Uterus (tissue), 4 donors: ENCODE results near the gene MOGAT2. TPM values are rescaled to one million over a fixed set of nuclear protein-coding genes. Genes with fewer than 3 reads are reported as not detected.
"Not testable (repeated sequence)": the region's sequence is repeated elsewhere in the genome, so short reads cannot be mapped to it uniquely, and the experiment has no call there.

Source experiments
- DNase-seq, 2 donors: peaks; one replicate each; pipeline ENCODE4 v3.0.0-alpha.2; 2019 to 2020
- H3K27ac ChIP-seq, 2 donors: fragments of 200-600 bp; sonication (generic); 1 replicate in 1 of 2; 2 replicates in 1 of 2; pipeline ENCODE4 v1.5.1; 2016 to 2018
- H3K27me3 ChIP-seq, 2 donors: fragments of 200-600 bp; sonication (generic); one replicate each; pipeline ENCODE4 v1.5.1; 2018 to 2019; ENCODE audit warnings: control low read depth in 1 of 2
- H3K36me3 ChIP-seq, 2 donors: fragments of 200-600 bp; sonication (generic); one replicate each; pipeline ENCODE4 v1.5.1; 2019; ENCODE audit warnings: control low read depth in 1 of 2
- H3K4me1 ChIP-seq, 2 donors: fragments of 200-600 bp; sonication (generic); one replicate each; pipeline ENCODE4 v1.5.1; 2018 to 2019; ENCODE audit warnings: control low read depth in 1 of 2
- H3K4me3 ChIP-seq, 2 donors: fragments of 200-600 bp; sonication (generic); 1 replicate in 1 of 2; 2 replicates in 1 of 2; pipeline ENCODE4 v1.5.1; 2018 to 2019; ENCODE audit warnings: mild to moderate bottlenecking in 1 of 2
- H3K9me3 ChIP-seq, 2 donors: fragments of 200-600 bp; sonication (generic); one replicate each; pipeline ENCODE4 v1.5.1; 2019; ENCODE audit warnings: control low read depth in 1 of 2
- POLR2A ChIP-seq, 2 donors: fragments of 450-650 bp; IDR thresholded peaks; one replicate each; pipeline ENCODE4 v1.6.1; 2016; ENCODE audit warnings: antibody characterized with exemption in 2 of 2, mild to moderate bottlenecking in 1 of 2, moderate library complexity in 1 of 2
- intact Hi-C: fragments of 100-400 bp; cut with DNase I; formaldehyde crosslinking; loops from one replicate; pipeline ENCODE4 v1.15.1; 2023; ENCODE audit warnings: low total_unique reads
- total RNA-seq, 4 donors: library from RNA; depleted of rRNA in 3 of 4; stranded (reverse); fragments of >200 nt in 3 of 4; gene quantifications; one replicate each; pipeline versions ENCODE4 v1.1.0 to v1.2.4, GENCODE V29; 2014 to 2023
- TF ChIP-seq, protein P1 (sequence below), 4 experiments: fragments of 200-600 bp in 2 of 4; fragments of 450-650 bp in 2 of 4; sonication (generic) in 2 of 4; IDR thresholded peaks; one replicate each; pipeline ENCODE4 v1.5.1; 2016 to 2019; ENCODE audit warnings: antibody characterized with exemption in 4 of 4, mild to moderate bottlenecking in 2 of 4, moderate library complexity in 1 of 4
- donor health status: DM: yes; HTN: yes; CAD: no.

The MOGAT2 gene
- total RNA-seq, 4 donors from 2014 or later: 0.29 to 0.62 TPM; not detected in 2

DNA sequence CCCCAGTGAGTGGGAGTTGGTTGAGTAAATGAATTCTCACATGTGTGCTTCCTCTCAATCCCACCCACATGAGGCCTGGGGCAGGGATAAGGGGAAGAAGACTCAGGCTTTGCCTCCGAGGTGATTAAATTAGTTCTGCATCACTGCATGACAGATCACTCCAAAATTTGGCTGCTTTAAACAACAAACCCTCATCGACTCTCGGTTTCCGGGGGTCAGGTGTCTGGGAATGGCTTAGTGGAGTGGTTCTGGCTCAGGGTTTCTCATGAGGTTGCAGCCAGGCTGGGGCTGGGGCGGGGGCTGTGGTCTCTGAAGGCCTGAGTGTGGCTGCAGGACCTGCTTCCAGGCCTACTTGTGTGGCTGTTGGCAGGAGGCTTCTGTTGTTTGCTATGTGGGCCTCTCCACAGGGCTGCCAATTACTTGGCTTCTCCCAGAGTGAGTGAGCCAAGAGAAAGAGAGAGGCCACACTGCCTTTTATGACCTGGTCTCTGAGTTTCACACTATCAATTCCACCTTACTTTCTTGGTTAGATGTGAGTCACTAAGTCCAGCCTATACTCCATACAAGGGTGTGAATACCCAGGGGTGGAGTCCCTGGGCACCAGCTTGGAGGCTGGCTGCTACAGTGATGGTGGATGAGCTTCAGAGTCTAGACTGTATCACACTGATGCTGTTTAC is 15.9 kb downstream of the MOGAT2 start:
- H3K9me3 ChIP-seq: no peaks in the 10 kb centered on the region
- intact Hi-C loops: no loop called here
- H3K36me3 ChIP-seq: no peaks in the 10 kb centered on the region
- DNase-seq: no peak
- no peaks in the 10 kb centered on the region for H3K27me3 ChIP-seq
- no peaks in the 10 kb centered on the region for H3K4me1 ChIP-seq
- no peak overlapping the region for H3K4me3 ChIP-seq
- no peak overlapping the region for H3K27ac ChIP-seq
- TF ChIP-seq POLR2A (IDR thresholded peaks at IDR 0.05): no peak
- TF ChIP-seq, protein P1, sequence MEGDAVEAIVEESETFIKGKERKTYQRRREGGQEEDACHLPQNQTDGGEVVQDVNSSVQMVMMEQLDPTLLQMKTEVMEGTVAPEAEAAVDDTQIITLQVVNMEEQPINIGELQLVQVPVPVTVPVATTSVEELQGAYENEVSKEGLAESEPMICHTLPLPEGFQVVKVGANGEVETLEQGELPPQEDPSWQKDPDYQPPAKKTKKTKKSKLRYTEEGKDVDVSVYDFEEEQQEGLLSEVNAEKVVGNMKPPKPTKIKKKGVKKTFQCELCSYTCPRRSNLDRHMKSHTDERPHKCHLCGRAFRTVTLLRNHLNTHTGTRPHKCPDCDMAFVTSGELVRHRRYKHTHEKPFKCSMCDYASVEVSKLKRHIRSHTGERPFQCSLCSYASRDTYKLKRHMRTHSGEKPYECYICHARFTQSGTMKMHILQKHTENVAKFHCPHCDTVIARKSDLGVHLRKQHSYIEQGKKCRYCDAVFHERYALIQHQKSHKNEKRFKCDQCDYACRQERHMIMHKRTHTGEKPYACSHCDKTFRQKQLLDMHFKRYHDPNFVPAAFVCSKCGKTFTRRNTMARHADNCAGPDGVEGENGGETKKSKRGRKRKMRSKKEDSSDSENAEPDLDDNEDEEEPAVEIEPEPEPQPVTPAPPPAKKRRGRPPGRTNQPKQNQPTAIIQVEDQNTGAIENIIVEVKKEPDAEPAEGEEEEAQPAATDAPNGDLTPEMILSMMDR (IDR thresholded peaks at IDR 0.05): no peak

- Histone ChIP-seq H3K27me3 (no peaks in the 10 kb centered on the region), H3K36me3 (no peaks in the 10 kb centered on the region), H3K9me3 (no peaks in the 10 kb centered on the region), H3K27ac (no peak overlapping the region), H3K4me3 (no peak overlapping the region), H3K4me1 (no peaks in the 10 kb centered on the region)
- intact Hi-C loops: no loop called here
- TF ChIP-seq POLR2A (IDR thresholded peaks at IDR 0.05): no peak
- TF ChIP-seq, protein P1 (IDR thresholded peaks at IDR 0.05): no peak
- DNase-seq: no peak
These were observed 17.0 kb downstream of the MOGAT2 start for GRCh38 chr11:75734491-75735180.

- no peaks in the 10 kb centered on the region for H3K36me3 ChIP-seq
- no peak for TF ChIP-seq POLR2A (IDR thresholded peaks at IDR 0.05)
- TF ChIP-seq, protein P1 (IDR thresholded peaks at IDR 0.05): no peak
- H3K27me3 ChIP-seq: no peaks in the 10 kb centered on the region
- H3K4me3 ChIP-seq: no peak overlapping the region
- H3K27ac ChIP-seq: no peak overlapping the region
- H3K4me1 ChIP-seq: no peaks in the 10 kb centered on the region
- no peaks in the 10 kb centered on the region for H3K9me3 ChIP-seq
- no peak for DNase-seq
- intact Hi-C loops: no loop called here
These were observed 17.7 kb downstream of the MOGAT2 start for GRCh38 chr11:75735181-75735845.

GRCh38 chr11:75737314-75737713 is 19.7 kb downstream of the MOGAT2 start:
- intact Hi-C loops: no loop called here
- no peak overlapping the region for H3K27ac ChIP-seq
- H3K27me3 ChIP-seq: no peaks in the 10 kb centered on the region
- no peak for DNase-seq
- H3K36me3 ChIP-seq: no peaks in the 10 kb centered on the region
- TF ChIP-seq POLR2A (IDR thresholded peaks at IDR 0.05): no peak
- TF ChIP-seq, protein P1 (IDR thresholded peaks at IDR 0.05): no peak
- no peaks in the 10 kb centered on the region for H3K4me1 ChIP-seq
- H3K4me3 ChIP-seq: no peak overlapping the region
- no peaks in the 10 kb centered on the region for H3K9me3 ChIP-seq

DNA sequence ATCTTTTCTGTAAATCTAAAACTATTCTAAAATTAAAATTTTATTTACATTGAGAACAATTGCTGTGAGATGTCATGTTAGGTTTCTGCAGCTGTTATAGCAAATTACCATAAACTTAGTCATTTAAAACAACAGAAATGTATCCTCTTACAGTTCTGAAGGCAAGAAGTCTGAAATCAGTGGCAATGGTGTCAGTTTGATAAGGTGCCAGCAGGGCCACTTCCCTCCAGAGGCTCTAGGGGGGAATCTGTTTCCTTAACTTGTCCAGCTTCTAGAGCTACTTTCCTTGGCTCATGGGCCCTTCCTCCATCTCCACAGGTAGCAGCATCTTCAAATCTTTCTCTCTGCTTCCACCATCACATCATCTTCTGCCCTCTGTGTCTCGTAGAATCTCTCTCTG is 23.0 kb downstream of the MOGAT2 start:
- H3K4me1 ChIP-seq: no peaks in the 10 kb centered on the region
- no peaks in the 10 kb centered on the region for H3K9me3 ChIP-seq
- intact Hi-C loops: no loop called here
- H3K27ac ChIP-seq: no peak overlapping the region
- H3K36me3 ChIP-seq: no peaks in the 10 kb centered on the region
- no peak overlapping the region for H3K4me3 ChIP-seq
- TF ChIP-seq POLR2A (IDR thresholded peaks at IDR 0.05): no peak
- TF ChIP-seq, protein P1 (IDR thresholded peaks at IDR 0.05): no peak
- DNase-seq: no peak
- H3K27me3 ChIP-seq: no peaks in the 10 kb centered on the region

DNA sequence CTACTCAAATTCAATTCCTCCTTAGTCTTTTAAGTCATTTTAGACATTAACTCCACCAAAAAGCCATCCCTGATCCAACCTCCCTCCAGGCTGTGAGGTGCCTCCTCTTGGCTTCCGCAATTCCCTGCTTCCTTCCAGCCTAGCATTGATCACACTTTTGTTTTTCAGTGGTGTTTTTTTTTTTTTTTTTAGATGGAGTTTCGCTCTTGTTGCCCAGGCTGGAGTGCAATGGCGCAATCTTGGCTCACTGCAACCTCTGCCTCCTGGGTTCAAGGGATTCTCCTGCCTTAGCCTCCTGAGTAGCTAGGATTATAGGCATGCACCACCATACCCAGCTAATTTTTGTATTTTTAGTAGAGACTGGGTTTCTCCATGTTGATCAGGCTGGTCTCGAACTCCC is 25.5 kb downstream of the MOGAT2 start:
- H3K9me3 ChIP-seq, H3K36me3 ChIP-seq, H3K27me3 ChIP-seq, DNase-seq, intact Hi-C loops, H3K4me1 ChIP-seq, H3K27ac ChIP-seq, H3K4me3 ChIP-seq: not testable (repeated sequence)
